ENCODE measurements around the gene STX18. TPM values are rescaled to one million over a fixed set of nuclear protein-coding genes. Genes with fewer than 3 reads are reported as not detected.
"Not testable (repeated sequence)": the region's sequence is repeated elsewhere in the genome, so short reads cannot be mapped to it uniquely, and the experiment has no call there.

Gene STX18
- total RNA-seq, 1 experiment from 2014 or later = 23.4 TPM

DNA sequence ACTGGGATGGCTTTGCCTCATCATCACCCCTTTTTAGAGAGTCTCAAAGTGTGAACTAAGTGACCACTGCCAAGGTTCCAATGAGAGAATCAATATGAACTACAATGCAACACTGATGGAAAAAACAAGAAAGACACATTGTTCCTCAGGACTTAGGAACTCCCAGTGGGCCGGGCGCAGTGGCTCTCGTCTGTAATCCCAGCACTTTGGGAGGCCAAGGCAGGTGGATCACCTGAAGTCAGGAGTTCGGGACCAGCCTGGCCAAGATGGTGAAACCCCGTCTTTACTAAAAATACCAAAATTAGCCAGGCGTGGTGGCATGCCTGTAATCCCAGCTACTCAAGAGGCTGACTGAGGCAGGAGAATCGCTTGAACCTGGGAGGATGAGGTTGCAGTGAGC lies 119.7 kb downstream of the STX18 start:
- DNase-seq (ENCODE audit: low read depth) = not testable (repeated sequence)

DNA sequence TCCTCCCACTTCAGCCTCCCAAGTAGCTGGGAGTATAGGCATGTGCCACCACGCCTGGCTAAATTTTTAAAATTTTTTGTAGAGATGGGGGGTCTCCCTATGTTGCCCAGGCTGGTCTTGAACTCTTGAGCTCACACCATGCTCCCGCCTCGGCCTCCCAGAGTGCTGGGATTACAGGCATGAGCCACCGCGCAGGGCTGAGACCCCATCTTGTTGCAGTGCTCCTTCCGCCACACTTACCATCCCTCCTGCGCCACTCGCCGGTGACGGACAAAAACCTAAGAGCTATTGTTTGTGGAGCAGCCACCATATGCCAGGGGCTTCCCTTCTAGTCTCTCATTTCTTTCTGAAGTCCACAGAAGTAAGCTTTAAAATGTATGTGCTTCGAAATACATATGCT lies 120.5 kb downstream of the STX18 start:
- DNase-seq (ENCODE audit: low read depth) = no peak

DNA sequence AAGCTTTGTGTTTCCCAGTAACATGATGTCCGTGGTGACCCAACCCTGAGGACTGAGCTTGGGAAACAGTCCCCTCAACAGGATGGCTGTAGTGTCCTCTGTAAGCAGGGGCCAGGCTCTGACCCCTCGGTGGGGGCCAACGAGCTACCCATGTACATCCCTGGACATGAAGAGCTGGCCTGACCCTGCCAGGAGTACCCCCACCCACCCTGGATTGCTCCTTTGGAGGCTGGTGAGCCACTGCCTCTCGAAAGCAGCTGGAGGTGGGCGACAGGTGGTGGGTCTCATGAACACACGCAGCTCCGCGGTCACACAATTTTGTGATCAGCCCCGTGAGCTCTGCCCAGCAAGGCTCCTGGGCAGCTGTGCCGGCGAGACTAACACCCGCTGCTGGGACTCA lies 121.4 kb downstream of the STX18 start:
- no peak for DNase-seq (ENCODE audit: low read depth)

DNA sequence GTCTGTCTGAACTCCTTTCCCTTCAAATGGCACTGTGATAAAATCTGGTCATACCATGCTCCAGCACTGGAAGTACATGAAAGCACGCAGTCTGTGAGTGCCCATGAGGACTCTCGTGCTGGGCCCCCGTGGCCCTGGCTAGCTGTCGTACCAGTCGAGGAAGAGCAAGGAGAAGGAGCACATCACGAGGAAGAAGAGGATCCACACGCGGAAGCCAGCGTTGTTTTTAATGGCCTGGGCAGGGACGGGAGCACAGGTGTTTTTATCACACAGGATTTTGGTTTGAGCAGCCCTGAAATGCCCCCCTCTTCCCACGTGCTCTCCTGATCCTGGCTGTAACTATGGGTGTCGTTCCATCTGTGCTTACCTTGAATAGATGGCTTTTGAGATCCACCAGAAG lies 122.0 kb downstream of the STX18 start:
- DNase-seq (ENCODE audit: low read depth) = no peak

DNA sequence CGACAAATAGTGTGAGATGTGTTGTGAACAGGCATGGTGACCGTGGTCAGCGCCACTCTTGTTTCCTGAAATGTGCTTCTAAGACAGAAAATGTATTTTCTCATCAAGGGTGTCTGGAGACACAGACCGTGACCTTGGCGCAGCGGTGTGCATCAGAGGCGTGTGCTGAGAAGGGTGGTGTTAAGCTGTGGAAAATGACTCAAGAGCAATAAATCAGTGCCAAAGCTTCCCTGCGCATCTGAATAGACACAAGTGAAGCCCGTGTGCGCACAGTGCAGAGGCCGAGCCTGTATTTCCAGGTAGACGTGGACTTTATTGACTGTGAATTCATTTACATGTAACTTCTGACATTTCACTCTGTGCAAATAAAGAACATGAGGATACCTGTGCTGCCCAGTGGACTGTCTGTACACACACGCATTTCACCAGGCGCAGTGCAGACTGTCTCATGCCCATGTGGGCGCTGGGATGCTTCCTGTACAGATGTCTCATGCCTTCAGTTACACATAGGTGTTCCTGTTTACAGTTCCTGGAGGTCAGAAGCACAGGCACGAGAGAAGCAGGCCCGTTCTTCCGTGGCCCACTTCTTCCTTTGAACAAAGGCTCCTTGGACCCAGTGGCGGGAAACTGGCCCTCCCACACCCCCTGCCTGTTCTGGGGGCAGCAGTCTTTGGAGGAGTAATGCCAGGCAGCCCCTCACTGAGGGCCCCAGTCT lies 123.0 kb downstream of the STX18 start:
- no peak for DNase-seq (ENCODE audit: low read depth)

DNA sequence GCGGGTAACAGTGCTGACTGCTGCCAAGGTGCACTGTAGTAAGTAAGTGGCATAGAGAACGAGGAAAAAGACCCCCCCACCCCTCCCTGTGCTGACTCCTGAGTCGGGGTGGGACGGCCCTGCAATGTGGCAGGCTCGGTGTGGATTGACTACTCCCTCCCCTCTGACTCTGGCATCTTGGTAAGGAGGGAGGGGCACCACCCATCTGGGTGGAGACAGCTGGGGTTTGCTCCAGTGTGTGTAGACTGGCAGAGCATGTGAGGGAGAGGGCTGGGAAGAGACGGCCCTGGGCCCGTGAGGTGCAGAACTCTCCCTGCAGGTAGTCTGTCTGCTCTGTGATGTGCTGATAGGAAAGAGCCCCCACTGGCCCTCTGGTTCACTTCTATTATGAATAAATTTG lies 124.0 kb downstream of the STX18 start:
- DNase-seq (ENCODE audit: low read depth) = no peak

DNA sequence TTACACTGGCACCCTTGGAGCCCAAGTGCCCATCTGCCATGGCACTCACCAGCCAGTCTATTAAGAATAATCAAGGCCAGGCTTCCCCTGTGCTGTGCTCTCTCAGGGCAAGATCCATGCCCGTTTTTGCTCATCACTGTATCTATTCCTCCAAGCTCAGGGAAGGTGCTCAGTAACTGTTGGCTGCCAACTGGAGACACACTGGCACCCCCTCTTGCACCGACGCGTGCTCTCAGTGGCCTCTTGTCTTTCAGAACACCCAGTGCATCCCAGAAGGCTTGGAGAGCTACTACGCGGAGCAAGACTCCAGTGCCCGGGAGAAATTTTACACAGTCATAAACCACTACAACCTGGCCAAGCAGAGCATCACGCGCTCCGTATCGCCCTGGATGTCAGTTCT lies 124.9 kb downstream of the STX18 start:
- DNase-seq (ENCODE audit: low read depth) = no peak

DNA sequence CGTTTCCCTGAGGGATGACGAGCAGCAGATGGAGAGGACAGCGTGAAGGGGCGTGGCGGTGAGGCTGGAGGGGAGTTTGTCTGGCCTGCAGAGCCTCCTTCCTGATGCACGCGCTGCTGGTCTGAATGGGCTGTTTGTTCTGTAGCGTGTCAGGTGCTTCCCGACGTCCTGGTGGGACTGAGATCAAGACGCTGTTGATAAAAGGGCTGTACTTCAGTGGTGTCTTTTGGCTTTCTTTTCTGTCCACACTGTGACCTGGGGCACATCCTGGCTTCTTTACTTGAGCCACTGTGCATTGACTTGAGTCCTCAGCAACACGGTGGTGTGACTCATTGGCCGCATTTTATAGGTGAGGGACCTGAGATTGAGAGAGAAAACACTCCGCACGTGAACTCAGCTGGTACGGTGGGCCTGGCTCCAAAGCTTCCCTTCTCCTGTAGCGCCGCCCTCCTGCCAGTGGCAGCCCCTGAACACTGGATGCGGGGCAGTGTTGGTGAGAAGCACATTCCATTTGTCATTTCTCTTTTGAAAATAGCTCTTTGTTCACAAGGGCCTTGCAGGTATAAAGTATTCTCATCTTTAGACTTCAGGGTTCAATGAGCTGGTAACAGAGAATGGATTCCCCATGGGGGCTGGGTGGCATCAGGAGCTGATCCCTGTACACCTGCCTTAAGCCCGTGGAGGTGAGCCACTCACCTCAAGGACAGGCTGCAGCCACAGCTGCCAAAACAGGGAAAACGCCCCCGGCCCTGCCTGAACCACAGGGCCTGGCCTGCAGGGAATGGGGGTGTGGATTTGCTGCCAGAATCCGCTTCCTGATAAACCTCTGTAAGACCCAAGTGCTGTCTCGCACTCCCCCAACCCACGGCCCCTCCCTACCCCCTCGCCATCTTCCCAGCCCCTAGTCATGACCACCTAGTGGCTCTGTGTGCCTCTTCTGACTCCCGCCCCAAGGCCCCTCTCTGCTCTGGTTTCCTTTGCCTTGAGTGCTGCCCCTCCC lies 125.7 kb downstream of the STX18 start:
- DNase-seq (ENCODE audit: low read depth) = no peak

DNA sequence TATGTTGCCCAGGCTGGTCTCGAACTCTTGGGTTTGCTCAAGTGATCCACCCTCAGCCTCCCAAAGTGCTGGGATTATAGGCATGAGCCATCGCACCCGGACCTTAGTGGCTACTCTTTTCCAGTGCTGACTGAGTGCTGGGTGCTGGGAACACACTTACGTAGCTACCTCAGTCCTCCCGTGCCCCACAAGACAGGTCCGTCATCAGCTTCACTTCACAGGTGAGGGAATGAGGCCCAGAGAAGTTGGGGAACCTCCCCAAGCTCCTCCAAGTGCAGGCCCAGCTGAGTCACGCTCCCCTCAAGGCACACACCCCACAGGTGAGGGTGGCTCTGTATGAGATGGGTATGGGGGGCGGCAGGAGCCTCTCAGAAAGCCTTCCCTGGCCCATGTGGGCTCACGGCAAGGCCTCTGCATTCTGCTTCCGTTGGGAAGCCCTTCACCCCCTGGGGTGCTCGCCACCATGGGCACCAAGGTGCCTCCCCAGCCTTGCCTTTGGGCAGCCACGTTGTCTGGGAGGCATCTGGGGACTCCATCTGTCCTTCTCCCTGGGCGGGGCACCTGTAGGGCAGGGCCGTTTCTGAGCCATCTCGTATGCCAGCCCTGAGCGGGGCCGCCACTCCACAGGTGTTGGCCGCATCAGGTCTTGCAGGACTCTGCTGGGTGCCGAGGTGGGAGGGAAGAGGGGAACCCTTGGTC lies 126.6 kb downstream of the STX18 start:
- DNase-seq (ENCODE audit: low read depth) = no peak

DNA sequence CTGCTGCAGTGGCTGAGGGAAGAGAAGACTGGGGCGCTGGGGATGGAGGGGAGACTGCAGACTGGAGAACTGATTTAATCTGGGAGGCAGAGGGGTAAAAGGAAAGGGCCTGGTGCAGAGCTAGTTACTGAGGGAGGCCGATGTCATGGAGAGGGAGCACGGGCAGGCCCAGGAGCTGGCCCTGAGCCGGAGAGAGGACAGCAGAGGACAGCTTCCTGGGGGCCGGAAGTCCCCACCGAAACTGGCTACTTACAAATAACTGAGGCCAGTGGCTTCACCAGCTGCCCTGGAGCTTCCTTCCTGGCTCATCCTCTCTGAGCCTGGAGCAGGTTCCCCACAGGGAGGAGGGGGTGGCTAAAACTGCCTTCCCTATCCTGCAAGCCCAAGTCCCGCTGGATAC lies 128.0 kb downstream of the STX18 start:
- no peak for DNase-seq (ENCODE audit: low read depth)

DNA sequence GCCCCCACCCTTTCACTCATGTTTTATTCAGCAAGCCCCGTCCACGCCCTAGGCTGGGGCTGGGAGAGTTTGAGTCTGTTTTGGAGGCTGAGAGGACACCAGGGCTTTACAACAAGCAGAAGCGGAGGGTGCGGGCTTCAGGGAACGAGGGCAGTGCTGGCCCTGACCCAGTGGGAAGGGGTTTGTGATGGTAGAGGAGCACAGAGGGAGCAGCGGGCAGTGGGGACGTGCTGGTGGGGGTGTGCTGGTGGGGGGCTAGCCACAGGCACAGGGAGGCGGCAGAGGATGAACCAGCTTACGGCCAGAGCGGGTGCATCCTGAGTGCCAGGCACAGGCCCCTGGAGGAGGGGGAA lies 128.5 kb downstream of the STX18 start:
- DNase-seq (ENCODE audit: low read depth) = no peak

DNA sequence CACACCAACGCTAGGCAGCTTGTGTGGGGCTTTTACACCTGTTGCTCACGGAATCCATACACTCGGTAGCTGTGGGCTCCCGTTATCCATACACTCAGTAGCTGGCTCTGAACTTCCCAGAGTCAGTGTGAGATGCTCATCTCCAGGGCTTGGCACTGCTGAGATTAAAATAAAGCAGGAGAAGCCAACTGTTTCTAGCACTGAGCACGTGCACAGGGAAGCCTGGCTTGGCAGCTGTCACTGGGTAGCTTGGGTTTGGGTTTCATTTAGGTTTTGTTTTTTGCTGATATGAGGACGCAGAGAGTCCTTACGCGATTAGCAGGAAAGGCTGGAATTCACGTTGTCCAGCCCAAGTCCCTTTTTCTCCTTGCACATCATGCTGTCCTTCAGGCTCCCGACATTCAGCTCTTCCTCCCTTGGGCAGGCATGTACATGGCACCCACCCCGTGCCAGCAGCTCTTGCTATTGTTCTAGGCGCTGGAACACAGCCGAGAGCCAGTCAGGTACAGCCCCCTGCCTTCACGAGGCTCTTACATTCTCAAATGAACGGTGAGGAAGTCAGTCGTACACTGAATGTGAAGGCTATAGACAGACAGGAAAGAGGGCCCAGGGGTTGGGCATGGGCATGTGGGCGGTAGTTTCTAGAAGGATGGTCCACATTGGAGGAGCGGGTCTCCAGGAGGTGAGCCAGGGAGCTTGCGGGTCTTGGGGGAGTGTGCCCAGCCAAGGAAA lies 129.0 kb downstream of the STX18 start:
- no peak for DNase-seq (ENCODE audit: low read depth)

DNA sequence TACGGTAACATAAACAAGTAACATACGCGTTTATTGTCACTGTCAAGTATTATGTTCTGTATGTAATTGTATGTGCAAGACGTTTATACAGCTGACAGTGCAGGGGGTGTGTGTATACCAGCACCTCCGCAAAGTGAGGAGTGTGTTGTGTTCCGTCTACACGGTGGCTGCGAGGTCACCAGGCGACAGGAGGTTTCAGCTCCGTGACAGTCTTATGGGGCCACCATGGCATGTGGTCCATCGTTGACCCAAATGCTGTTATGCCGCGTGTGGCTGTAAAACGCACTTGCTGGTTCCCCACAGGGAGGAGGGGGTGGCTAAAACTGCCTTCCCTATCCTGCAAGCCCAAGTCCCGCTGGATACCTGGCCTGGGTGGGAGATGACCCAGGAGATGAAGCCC lies 129.9 kb downstream of the STX18 start:
- DNase-seq (ENCODE audit: low read depth) = no peak

DNA sequence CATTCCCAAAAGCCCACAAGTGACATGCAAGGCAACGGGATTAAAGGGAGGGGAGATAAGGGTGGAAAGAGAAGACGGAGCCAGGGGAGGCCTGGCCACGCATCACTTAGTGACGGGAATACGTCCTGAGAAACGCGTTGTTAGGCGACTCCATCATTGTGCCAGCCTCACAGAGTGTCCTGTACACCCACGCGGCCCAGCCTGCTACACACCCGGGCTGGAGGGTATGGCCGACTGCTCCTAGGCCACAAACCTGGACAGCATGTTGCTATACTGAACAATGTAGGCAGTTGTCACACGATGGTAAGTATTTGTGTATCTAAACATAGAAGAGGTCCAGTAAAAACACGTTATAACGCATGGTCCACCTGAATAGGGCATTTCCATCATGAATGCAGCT lies 131.6 kb downstream of the STX18 start:
- no peak for DNase-seq (ENCODE audit: low read depth)

DNA sequence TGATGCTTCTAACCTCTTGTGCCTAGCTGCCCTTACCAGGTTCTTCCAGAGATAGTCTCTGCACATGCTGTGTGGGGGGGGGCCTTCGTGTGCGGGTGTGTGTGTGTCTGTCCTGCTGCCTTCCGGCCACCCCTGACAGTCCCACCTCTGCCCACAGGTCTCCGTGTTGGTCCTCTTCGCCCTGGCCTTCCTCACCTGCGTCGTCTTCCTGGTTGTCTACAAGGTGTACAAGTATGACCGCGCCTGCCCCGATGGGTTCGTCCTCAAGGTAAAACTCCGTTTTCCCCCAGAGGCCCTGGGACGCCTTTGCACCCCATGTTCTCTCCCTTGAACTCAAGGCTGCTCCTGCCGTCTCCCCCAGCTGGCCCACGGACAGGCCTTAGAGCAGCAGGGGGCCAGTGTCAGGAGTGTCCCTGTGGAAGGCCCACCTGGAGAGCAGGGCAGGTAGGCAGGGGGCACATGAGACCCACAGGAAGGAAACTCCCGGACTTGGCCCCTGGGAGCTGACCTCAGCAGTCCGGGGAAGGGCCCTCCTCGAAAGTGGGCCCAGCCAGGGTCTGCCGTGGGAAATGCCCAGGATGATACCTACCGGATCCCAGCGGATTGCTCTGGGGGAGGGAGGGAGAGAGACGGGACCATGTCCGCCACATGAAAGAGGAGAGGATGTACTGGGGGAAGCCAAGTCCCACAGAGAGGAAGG lies 132.3 kb downstream of the STX18 start:
- DNase-seq (ENCODE audit: low read depth) = no peak

DNA sequence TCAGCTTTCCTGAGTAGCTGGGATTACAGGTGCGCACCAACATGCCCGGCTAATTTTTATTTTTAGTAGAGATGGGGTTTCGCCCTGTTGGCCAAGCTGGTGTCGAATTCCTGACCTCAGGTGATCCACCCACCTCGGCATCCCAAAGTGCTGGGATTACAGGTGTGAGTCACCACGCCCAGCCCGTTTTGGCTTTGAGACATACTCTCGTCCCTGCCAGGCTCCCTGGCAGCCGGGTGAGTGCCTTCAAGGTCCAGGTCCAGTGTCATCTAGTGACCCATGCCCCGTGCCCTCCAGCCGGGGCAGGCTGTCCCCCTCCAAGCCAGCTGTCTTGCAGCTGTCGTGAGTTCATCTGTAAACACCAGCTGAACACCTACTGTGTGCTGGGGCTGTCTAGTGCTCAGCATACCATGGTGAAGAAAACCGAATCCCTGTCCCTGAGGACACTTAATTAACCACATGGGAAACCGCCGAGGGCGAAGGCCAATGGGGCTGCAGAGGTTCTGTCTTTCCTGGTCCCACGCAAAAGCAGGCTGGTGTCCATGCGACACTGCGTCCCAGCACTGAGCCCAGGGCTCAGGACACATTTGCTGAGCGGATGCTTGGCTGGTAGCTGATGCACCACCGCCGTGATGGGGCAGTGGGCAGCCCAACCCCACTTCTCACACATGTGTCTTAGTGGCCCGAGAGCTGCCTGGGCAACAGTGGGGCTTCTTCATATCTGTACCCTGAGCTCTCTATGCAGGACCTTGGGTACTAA lies 133.1 kb downstream of the STX18 start:
- no peak for DNase-seq (ENCODE audit: low read depth)

DNA sequence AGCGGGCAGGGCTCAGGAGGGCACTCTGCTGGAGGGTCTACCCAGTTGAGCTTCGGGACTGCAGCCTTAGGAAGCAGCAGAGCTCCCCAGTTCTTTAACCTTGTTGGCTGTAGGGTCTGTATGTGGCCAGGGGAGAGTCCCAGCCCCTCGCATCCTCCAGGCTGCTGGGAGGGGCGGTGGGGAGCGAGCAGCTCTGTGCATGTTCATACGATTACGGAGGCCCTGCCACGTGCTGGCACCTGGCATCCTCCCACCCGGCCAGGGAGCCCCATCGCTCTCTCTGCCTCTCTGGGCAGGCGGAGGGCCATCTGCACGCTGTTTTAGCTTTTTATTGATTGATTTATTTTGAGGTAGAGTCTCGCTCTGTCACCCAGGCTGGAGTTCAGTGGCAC lies 133.7 kb downstream of the STX18 start:
- DNase-seq (ENCODE audit: low read depth) = no peak

DNA sequence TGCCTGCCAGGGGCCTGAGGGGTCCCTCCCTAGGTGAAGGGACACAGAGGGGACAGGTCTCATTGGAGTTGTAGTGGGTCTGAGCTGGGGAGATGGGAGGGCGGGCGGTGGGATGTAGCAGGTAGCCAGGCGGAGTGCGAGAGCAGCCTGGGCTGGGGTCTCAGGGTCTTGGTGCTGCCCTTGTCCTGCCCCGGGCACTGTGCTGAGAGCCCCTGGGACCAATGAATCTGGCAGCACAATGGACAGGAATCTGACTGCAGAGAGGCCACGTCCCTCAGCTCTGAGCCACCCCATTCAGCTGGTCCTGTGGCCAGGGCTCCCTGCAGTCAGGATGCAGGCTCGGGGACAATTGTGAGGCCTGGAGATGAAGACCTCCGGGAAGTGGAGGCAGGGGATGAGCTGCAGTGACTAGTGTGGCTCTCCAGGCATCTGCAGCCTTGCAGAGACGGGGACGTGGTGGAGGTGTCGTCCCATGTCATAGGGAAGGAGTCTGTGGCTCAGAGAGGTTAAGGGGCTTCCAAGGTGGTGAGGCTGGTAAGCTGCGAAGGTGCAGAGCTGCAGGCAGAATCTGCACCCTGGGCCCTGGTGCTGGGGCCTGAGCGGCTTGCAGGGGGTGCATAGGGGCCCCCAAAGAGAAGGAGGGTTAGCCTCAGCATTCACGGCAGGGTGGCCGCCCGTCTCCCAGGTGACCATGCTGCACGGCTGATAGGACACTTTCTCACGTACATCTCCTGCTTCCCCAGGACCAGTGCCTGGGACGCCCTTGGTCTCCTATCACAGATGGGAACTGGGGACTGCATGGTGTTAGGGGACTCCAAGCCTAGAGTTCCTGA lies 134.3 kb downstream of the STX18 start:
- DNase-seq (ENCODE audit: low read depth) = no peak

All from HT1080 (cell line).